GM12878 (cell line): ENCODE data around the gene PRPS1.

Experiments used
- CTCF ChIP-seq, 3 experiments: IDR thresholded peaks in 2 of 3; conservative IDR thresholded peaks in 1 of 3; 2 replicates each; pipeline ENCODE4 v1.5.1; 2011; ENCODE audit warnings: low read depth in 3 of 3, low read length in 3 of 3, mild to moderate bottlenecking in 3 of 3, control low read depth in 2 of 3, moderate library complexity in 2 of 3, inconsistent platforms in 1 of 3, mixed read lengths in 1 of 3; ENCODE audit not compliant: control insufficient read depth in 2 of 3, insufficient read depth in 1 of 3; ENCODE audit errors: extremely low read depth in 1 of 3
- EZH2 ChIP-seq: IDR thresholded peaks from 2 replicates; pipeline ENCODE4 v1.6.1; 2012; ENCODE audit warnings: low read depth, mild to moderate bottlenecking, control low read depth, inconsistent platforms, low read length, borderline replicate concordance; ENCODE audit not compliant: control insufficient read depth
- IRF5 ChIP-seq: fragments of 450-650 bp; IDR thresholded peaks from 2 replicates; pipeline ENCODE4 v1.6.1; 2017; ENCODE audit warnings: borderline replicate concordance
- NFIC ChIP-seq: IDR thresholded peaks from 2 replicates; pipeline ENCODE4 v1.6.1; 2012; ENCODE audit warnings: low read depth, mild to moderate bottlenecking, inconsistent platforms, low read length, moderate library complexity
- PAX8 ChIP-seq: fragments of 450-650 bp; IDR thresholded peaks from 2 replicates; pipeline ENCODE4 v1.6.1; 2017; ENCODE audit warnings: mild to moderate bottlenecking, moderate library complexity
- POLR2A ChIP-seq: IDR thresholded peaks from 2 replicates; pipeline ENCODE4 v1.6.1; 2011; ENCODE audit warnings: low read depth, mild to moderate bottlenecking, low read length
- POLR2AphosphoS5 ChIP-seq: IDR thresholded peaks from 2 replicates; pipeline ENCODE4 v1.6.1; 2011; ENCODE audit warnings: mild to moderate bottlenecking, low read length, inconsistent platforms
- RUNX3 ChIP-seq: IDR thresholded peaks from 2 replicates; pipeline ENCODE4 v1.6.1; 2012; ENCODE audit warnings: low read length, inconsistent platforms
- USF2 ChIP-seq: IDR thresholded peaks from 2 replicates; pipeline ENCODE4 v1.6.1; 2011; ENCODE audit warnings: low read depth, low read length, improper control_type of control experiment, borderline replicate concordance
- ZNF207 ChIP-seq: fragments of 450-650 bp; IDR thresholded peaks from 2 replicates; pipeline ENCODE4 v1.6.1; 2014; ENCODE audit warnings: antibody characterized with exemption, mild to moderate bottlenecking, borderline replicate concordance
- ZSCAN29 ChIP-seq: fragments of 450-650 bp; IDR thresholded peaks from 2 replicates; pipeline ENCODE4 v1.6.1; 2017; ENCODE audit warnings: mild to moderate bottlenecking, moderate library complexity

GRCh38 chrX:107627838-107628661 is at the start of gene PRPS1:
- TF ChIP-seq POLR2AphosphoS5 (peak; percentile 80), POLR2A (peak; percentile 83), ZNF207 (no peak), CTCF (IDR thresholded peaks at IDR 0.05 in 2 of 3, conservative IDR thresholded peaks at IDR 0.05 in 1 of 3; ENCODE audit: control insufficient read depth in 2 of 3, extremely low read depth in 1 of 3, insufficient read depth in 1 of 3, low read depth in 3 of 3, low read length in 3 of 3) (no peak), IRF5 (no peak), EZH2 (no peak), ZSCAN29 (no peak), RUNX3 (no peak), USF2 (no peak), NFIC (no peak), PAX8 (no peak)
